ENCODE measurements around the gene NINL.
"Not testable (repeated sequence)": the region's sequence is repeated elsewhere in the genome, so short reads cannot be mapped to it uniquely, and the experiment has no call there.

Gene NINL

DNA sequence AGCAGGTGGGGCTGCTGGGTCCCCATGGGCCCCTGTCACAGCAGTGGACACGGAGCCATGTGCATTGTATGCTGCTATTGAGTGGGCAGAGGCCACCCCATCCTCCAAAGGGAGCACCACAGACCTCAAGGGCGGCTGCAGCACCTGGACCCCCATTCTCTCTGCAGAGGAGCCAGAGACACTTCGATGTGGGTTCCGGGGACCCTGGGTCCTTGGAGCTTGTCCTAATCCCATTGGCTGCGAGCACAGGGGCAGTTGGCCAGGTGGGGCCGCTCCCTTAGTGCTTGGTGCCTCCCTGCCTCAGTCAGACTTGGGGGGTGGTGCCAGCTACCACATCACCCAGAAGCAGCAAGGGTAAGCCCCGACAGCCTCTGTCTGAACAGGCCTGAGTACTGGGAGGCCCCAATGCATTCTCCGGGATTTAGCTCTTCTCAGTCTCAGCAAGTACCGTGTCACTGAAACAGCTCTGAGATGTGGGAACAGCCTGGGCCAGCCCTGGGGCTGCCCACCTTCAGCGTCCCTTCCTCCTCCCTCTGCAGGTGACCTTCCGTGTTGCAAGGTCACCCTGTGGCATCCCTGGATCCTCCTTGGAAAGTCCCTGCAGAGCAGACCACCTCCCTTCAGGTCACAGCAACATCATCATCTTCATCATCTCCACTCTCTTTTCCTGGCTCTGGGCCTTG lies 104.0 kb downstream of the NINL start:
- Mint-ChIP-seq H3K36me3 (no peaks in the 10 kb centered on the region), H3K27ac (no peak overlapping the region), H3K4me3 (no peak overlapping the region), H3K4me1 (peaks cover 27% of the 10 kb centered on the region), H3K9me3 (no peaks in the 10 kb centered on the region), H3K27me3 (no peaks in the 10 kb centered on the region)

DNA sequence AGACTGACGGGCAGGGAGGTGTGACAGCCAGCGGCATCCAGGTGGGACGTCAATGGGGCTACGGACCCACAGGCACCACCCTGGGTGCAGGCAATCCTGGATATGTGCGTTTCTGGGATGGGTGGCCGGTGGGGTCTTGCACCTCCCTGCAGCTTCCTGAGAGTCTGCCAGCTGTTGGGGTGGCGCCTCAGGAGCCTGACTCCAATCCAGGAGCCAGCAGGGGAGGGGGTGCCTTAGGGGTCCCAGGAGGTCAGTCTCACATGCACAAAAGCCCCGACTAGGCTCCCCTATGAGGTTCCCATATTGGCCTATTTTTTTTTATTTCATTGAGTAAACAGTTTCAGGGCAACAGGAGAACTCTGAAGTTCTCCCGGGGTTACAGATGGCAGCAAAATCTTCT lies 104.5 kb downstream of the NINL start:
- Mint-ChIP-seq H3K27me3 (no peaks in the 10 kb centered on the region), H3K4me3 (no peak overlapping the region), H3K9me3 (no peaks in the 10 kb centered on the region), H3K4me1 (peaks cover 21% of the 10 kb centered on the region), H3K36me3 (no peaks in the 10 kb centered on the region), H3K27ac (no peak overlapping the region)

DNA sequence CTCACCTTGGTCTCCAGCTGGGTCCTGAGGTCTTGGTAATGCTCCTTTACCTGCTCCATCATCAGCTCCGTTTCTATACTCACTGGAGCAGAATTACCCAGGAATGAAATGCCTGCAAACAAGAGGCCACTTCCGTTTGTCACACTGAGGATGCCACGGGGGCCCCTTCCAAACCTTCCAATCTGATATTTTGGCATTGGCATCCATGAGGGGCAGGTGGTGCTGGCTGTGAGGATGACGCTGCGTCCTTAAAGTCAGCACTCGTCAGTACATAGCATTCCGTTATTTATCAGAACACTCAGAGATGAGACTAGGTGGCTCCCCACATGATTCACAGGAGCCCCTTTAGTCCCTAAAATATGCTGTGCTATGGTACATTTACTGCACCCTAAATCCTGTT lies 105.2 kb downstream of the NINL start:
- Mint-ChIP-seq H3K27ac (no peak overlapping the region), H3K36me3 (no peaks in the 10 kb centered on the region), H3K4me1 (peaks cover 16% of the 10 kb centered on the region), H3K4me3 (no peak overlapping the region), H3K9me3 (no peaks in the 10 kb centered on the region), H3K27me3 (no peaks in the 10 kb centered on the region)

DNA sequence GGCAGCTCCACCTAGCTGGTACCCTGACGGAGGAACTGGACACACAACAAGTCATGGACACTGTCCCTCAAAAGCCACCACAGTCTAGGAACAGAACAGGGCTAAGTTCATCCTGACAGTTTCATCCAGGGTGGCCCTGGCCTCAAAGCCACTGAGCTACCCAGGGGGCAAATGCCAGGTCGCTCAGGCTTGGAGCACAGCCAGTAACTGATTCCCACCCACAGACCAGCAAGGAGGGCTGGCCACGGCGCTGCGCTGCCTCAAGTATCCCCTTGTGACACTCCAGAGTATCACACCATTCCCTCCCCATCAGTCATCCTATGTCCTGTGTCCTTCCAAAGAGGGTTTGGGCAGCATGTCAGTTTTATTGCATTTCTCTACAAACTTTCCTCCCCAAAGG lies 105.7 kb downstream of the NINL start:
- Mint-ChIP-seq H3K9me3 (no peaks in the 10 kb centered on the region), H3K4me1 (peaks cover 11% of the 10 kb centered on the region), H3K27ac (no peak overlapping the region), H3K4me3 (no peak overlapping the region), H3K27me3 (no peaks in the 10 kb centered on the region), H3K36me3 (no peaks in the 10 kb centered on the region)

DNA sequence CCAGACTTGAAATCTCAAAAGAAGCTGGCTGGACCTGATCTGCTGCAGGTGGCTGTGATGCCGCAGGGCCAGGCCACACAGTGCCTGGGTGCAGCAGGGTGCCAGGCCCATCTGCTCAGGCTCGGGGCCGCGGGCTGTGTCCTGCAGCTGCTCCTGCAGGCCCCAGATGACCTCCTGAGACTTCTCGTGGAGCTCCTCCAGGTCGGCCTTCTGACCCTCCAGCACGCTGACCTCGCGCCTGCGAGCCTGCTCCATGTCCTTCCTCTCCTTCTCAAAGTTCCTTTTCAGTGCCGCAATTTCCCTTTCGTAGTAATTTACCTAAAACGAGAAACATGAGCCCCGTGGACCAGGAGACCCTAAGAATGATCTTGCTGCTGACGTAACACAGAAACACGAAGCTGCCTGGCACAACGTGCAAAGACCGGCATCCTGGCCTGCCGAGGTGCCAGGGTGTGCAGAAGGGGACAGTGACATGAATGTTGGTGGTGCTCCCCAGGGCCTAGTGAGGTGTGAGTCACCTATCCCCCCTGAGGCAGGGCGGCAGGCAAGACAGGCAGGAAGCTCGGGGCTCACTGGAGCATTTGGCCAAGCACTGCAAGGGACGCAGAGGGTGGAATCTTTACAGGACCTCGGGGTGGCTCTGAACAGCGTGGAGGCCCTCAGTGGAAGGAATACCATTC lies 106.3 kb downstream of the NINL start:
- Mint-ChIP-seq H3K36me3 (no peaks in the 10 kb centered on the region), H3K27me3 (no peaks in the 10 kb centered on the region), H3K4me1 (peaks cover 4% of the 10 kb centered on the region), H3K27ac (no peak overlapping the region), H3K9me3 (no peaks in the 10 kb centered on the region), H3K4me3 (no peak overlapping the region)

DNA sequence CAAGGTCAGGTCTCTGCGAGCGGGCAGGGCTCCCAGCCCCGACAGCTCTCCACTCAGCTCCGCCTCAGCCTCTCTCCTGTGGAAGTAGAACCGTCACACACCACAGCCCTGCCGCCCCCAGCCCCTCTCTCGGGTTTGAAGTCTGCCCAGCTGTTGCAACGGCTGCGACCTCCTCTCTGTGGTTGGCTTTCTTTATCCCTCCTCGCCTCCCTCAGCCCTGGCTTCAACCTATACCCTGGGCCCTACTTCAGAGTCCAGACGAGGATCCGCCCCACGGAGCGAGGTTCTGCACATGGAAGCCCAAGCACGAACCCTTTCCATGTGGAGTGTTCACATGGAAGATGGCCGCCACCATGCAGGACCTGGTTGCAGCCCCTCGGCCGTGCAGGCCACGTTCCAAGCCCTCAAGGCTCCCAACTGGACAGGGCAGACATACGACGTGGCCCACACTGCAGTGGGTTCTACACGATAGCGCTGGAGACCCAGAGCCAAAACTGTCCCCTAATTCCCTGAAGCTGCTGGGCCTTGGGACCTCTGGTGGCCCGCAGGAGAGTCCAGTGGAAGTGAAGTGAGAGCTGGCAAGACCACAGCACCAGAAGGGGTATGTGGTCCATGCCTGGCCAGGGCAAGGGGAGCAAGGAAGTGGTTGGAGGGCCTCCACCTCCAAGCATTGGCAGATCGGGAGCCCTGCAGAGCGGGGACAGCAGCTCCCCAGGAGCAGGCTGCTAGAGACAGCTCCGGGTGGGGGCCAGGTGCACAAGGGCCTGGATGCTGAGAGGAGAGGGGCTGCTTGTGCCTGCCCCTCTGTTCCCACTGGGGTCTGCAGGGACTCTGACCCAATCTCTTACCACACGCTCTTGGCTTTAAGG lies 108.1 kb downstream of the NINL start:
- Mint-ChIP-seq H3K4me1 (no peaks in the 10 kb centered on the region), H3K27ac (no peak overlapping the region), H3K27me3 (no peaks in the 10 kb centered on the region), H3K36me3 (no peaks in the 10 kb centered on the region), H3K4me3 (no peak overlapping the region), H3K9me3 (no peaks in the 10 kb centered on the region)

DNA sequence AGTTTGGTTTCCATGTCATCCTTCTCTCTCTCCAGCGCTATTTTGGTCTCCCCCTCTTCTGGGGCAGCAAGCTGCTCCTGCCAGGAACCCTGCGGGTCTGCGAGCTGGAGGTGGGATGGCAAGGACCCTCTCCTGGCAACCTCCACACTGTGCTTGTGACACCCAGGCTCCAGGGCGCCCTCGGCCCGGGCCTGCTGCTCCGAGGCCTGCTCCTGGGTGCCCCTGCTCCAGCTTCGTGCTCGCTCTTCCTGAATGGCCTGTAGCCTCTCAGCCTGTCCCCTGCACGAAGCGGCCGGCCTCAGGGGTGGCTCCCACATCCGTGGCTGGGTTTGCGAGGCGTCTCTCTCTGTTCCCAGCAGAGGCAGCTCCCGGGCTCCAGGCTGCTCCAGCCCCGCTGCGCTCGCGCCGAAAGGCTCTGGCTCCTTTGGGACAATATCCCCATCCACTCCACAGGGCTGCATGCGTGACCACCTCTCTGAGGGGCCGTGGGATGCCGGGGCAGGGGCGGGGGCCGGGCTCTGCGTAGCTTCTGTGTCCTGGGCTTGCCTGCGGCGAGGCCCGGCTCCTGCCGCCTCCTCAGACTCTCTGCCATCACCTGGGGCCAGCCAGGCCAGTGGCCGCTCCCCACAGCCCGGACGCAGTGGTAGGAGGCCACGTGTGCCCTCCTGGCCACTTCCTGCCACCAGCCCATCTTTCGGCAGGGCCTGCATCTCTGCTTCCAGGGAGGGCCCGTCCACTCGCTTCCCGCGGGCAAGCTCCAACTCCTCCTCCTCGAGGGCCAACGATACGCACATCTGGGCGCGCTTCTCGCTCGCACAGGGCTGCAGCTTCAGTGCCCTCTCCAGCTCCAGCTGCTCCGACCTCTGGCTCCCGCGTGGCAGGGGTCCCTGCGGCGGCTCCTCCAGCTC lies 109.0 kb downstream of the NINL start:
- no peaks in the 10 kb centered on the region for H3K27me3 Mint-ChIP-seq
- H3K36me3 Mint-ChIP-seq = no peaks in the 10 kb centered on the region
- no peaks in the 10 kb centered on the region for H3K4me1 Mint-ChIP-seq
- no peaks in the 10 kb centered on the region for H3K9me3 Mint-ChIP-seq
- H3K4me3 Mint-ChIP-seq = no peak overlapping the region
- no peak overlapping the region for H3K27ac Mint-ChIP-seq

DNA sequence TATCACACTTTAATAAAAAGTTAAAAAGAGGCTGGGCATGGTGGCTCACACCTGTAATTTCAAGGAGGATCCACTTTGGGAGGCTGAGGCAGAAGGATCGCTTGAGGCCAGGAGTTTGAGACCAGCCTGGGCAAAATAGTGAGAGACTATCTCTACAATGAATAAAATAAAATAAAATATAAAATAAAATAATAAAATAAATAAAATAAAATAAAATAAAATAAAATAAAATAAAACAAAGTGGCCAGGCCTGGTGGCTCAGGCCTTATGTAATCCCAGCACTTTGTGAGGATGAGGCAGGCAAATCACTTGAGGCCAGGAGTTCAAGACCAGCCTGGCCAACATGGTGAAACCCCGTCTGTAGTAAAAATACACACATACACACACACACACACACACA lies 112.0 kb downstream of the NINL start:
- H3K4me1 Mint-ChIP-seq, H3K9me3 Mint-ChIP-seq, H3K27ac Mint-ChIP-seq, H3K36me3 Mint-ChIP-seq, H3K27me3 Mint-ChIP-seq, H3K4me3 Mint-ChIP-seq: not testable (repeated sequence)

DNA sequence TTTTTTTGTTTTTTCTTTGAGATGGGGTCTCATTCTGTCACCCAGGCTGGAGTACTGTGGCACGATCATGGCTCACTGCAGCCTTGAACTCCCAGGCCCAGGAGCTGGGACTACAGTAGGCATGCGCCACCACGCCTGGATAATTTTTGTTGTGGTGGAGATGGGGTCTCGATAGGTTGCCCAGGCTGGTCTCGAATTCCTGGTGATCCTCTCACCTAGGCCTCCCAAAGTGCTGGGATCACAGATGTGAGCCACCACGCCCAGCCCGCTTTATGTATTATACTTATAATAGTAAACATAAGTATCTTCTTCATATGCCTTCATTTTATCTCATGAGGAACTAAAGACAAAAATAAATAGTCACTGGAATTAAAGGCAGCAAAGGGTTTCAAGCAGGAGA lies 114.3 kb downstream of the NINL start:
- Mint-ChIP-seq H3K4me3 (no peak overlapping the region), H3K27ac (no peak overlapping the region), H3K36me3 (no peaks in the 10 kb centered on the region), H3K9me3 (no peaks in the 10 kb centered on the region), H3K4me1 (peaks cover 8% of the 10 kb centered on the region), H3K27me3 (no peaks in the 10 kb centered on the region)

DNA sequence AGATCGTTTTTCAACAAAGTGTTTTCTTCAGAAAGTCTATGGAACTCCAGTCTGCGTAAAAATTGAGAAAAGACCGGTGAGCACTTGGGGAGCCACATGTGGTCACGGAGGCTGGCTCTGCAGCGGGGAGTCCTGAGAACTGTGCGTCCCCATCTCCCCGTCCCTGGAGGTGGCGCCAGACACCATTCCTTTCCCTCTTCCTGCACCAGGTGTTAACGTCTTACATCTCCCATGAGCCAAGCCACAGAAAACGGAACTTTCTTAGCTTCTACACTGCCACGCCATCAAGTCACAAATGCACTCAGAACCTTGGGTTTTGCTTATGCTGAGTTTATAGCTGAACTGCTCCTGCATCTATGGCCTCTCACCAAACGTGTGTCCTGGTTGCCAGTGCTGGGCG lies 115.3 kb downstream of the NINL start:
- H3K27me3 Mint-ChIP-seq = no peaks in the 10 kb centered on the region
- no peaks in the 10 kb centered on the region for H3K9me3 Mint-ChIP-seq
- H3K4me1 Mint-ChIP-seq = peaks cover 8% of the 10 kb centered on the region
- no peak overlapping the region for H3K4me3 Mint-ChIP-seq
- no peak overlapping the region for H3K27ac Mint-ChIP-seq
- no peaks in the 10 kb centered on the region for H3K36me3 Mint-ChIP-seq

DNA sequence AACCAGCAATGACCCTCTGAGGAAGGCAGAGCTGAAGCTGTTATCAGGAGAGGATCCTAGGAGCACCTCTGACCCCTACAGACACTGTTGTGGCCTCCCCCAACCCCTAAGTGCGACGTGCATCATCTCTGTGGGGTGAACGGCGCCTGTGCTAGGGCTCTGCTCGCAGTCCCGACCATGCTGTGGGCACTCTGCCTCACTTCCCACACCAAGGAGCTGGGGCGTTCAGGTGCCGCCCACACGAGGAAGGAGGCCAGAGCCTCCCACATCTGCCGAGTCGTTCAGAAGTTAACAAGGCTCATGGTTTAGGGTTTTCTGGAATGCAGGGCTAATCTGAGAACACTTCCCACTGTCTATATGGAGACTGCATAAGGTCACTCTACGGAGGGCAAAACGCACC lies 115.8 kb downstream of the NINL start:
- Mint-ChIP-seq H3K4me1 (peaks cover 8% of the 10 kb centered on the region), H3K27ac (no peak overlapping the region), H3K36me3 (no peaks in the 10 kb centered on the region), H3K9me3 (no peaks in the 10 kb centered on the region), H3K27me3 (no peaks in the 10 kb centered on the region), H3K4me3 (no peak overlapping the region)

DNA sequence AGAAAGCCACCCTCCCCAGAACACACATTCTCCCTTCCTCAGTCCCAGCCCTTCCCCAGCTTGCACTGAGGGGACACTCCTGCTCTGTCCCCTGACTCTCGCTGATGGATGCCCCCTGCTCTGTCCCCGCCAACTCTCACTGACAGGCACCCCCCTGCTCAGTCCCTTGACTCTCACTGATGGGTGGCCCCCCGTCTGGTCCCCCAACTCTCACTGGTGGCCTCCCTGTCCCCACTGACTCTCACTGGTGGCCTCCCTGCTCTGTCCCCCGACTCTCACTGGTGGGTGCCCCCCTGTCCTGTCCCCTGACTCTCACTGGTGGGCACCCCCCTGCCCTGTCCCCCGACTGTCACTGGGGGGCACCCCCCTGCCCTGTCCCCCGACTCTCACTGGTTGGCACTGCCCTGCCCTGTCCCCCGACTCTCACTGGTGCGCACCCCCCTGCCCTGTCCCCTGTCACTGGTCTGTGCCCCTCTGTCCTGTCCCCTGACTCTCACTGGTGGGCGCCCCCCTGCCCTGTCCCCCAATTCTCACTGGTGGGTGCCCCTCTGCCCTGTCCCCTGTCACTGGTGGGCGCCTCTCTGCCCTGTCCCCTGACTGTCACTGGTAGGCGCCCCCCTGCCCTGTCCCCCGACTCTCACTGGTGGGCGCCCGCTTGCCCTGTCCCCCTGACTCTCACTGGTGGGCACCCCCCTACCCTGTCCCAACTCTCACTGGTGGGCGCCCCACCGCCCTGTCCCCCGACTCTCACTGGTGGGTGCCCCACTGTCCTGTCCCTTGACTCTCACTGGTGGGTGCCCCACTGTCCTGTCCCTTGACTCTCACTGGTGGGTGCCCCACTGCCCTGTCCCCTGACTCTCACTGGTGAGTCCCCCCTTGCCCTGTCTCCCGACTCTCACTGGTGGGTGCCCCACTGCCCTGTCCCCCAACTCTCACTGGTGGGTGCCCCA lies 116.9 kb downstream of the NINL start:
- no peaks in the 10 kb centered on the region for H3K27me3 Mint-ChIP-seq
- H3K4me1 Mint-ChIP-seq = peaks cover 8% of the 10 kb centered on the region
- H3K9me3 Mint-ChIP-seq = no peaks in the 10 kb centered on the region
- no peak overlapping the region for H3K4me3 Mint-ChIP-seq
- no peak overlapping the region for H3K27ac Mint-ChIP-seq
- H3K36me3 Mint-ChIP-seq = no peaks in the 10 kb centered on the region

DNA sequence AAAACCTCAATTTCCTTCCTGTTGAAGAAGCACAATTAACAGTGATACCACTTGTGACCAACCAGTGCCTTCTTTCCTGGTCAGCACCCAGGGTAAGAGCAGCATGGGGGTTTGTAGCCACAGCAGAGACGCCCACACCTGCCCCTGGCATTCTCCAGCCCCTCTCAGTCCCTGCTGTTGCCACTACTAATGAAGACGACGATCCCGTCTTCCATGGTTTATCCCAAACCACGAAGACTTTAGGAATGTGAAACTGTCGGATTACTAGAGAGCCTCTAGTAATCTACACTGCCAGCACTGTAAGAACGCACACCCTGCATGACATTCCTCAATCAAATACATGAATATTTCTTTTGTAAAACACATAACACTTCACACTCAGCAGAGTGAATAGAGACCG lies 117.9 kb downstream of the NINL start:
- H3K9me3 Mint-ChIP-seq = no peaks in the 10 kb centered on the region
- H3K4me3 Mint-ChIP-seq = no peak overlapping the region
- H3K27me3 Mint-ChIP-seq = no peaks in the 10 kb centered on the region
- H3K27ac Mint-ChIP-seq = no peak overlapping the region
- no peaks in the 10 kb centered on the region for H3K36me3 Mint-ChIP-seq
- peaks cover 8% of the 10 kb centered on the region for H3K4me1 Mint-ChIP-seq

DNA sequence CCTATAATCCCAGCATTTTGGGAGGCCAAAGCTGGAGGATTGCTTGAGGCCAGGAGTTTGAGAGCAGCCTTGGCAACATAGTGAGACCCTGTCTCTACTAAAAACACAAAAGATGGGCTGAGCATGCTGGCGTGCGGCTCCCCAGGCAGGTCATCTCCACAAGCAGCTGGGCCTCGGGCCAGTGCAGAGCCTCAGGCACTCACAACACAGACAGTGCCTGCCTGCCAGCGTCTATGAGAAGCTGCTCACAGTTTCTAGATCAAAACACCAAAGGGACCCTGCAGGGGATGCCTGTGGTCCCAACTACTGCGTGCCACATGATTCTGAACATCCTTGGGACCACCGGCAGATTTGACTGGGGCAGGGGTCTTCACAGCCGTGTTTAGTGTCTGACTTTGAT lies 118.5 kb downstream of the NINL start:
- Mint-ChIP-seq H3K4me1 (peaks cover 8% of the 10 kb centered on the region), H3K9me3 (no peaks in the 10 kb centered on the region), H3K27ac (no peak overlapping the region), H3K27me3 (no peaks in the 10 kb centered on the region), H3K36me3 (no peaks in the 10 kb centered on the region), H3K4me3 (no peak overlapping the region)
